DOHH2 (cell line): ENCODE results near the gene KIF1A.

ENCODE experiments used
- H3F3A ChIP-seq: fragments of 200-600 bp; sonication (generic), shearing (Covaris generic); 2 replicates; pipeline ENCODE4 v1.6.0; 2016; ENCODE audit warnings: antibody characterized with exemption, mild to moderate bottlenecking; ENCODE audit not compliant: control insufficient read depth, insufficient read depth
- H3K27ac ChIP-seq: fragments of 200-600 bp; sonication (generic); 2 replicates; pipeline ENCODE4 v1.5.1; 2014; ENCODE audit warnings: low read depth, mild to moderate bottlenecking, low read length, moderate library complexity
- H3K27me3 ChIP-seq: fragments of 200-600 bp; sonication (generic); 2 replicates; pipeline ENCODE4 v1.6.1; 2014; ENCODE audit warnings: mild to moderate bottlenecking, low read length, mixed read lengths; ENCODE audit not compliant: control insufficient read depth
- H3K36me3 ChIP-seq: fragments of 200-600 bp; sonication (generic); 2 replicates; pipeline ENCODE4 v1.6.1; 2014; ENCODE audit warnings: mild to moderate bottlenecking, low read length, moderate library complexity, mixed read lengths; ENCODE audit not compliant: control insufficient read depth
- H3K4me1 ChIP-seq: fragments of 200-600 bp; sonication (generic); 2 replicates; pipeline ENCODE4 v1.6.1; 2014; ENCODE audit warnings: mild to moderate bottlenecking, low read length, mixed read lengths; ENCODE audit not compliant: control insufficient read depth
- H3K4me2 ChIP-seq: fragments of 200-600 bp; sonication (generic); 2 replicates; pipeline ENCODE4 v1.6.0; 2014; ENCODE audit warnings: mild to moderate bottlenecking, low read length, moderate library complexity
- H3K4me3 ChIP-seq: fragments of 200-600 bp; sonication (generic); 2 replicates; pipeline ENCODE4 v1.5.1; 2014; ENCODE audit warnings: mild to moderate bottlenecking, low read length, mixed read lengths
- H3K79me2 ChIP-seq: fragments of 200-600 bp; sonication (generic); 2 replicates; pipeline ENCODE4 v1.6.1; 2014; ENCODE audit warnings: mild to moderate bottlenecking, low read length, mixed read lengths; ENCODE audit not compliant: control insufficient read depth
- H3K9me2 ChIP-seq: fragments of 200-600 bp; sonication (generic); replicated peaks from 2 replicates; pipeline ENCODE4 v1.6.1; 2014; ENCODE audit warnings: mild to moderate bottlenecking, low read length, mixed read lengths; ENCODE audit not compliant: control insufficient read depth
- H3K9me3 ChIP-seq: fragments of 200-600 bp; sonication (generic); 2 replicates; pipeline ENCODE4 v1.6.1; 2014; ENCODE audit warnings: antibody characterized with exemption, low read length, mixed read lengths; ENCODE audit not compliant: control insufficient read depth, insufficient read depth
- H4K20me1 ChIP-seq: fragments of 200-600 bp; sonication (generic); 2 replicates; pipeline ENCODE4 v1.6.0; 2014; ENCODE audit warnings: low read depth, mild to moderate bottlenecking, antibody characterized with exemption, low read length, moderate library complexity; ENCODE audit not compliant: control insufficient read depth, insufficient read depth
- EZH2phosphoT487 ChIP-seq: fragments of 200-600 bp; sonication (generic); IDR thresholded peaks from 2 replicates; pipeline ENCODE4 v1.6.1; 2017; ENCODE audit warnings: borderline replicate concordance, mild to moderate bottlenecking, antibody characterized with exemption, low read length, moderate library complexity, mixed read lengths
- TF ChIP-seq, protein P1 (sequence below): fragments of 200-600 bp; sonication (generic); IDR thresholded peaks from one replicate; pipeline ENCODE4 v1.5.1; 2014; ENCODE audit warnings: antibody characterized with exemption, mild to moderate bottlenecking, low read depth, low read length; ENCODE audit not compliant: poor library complexity, severe bottlenecking

Gene KIF1A

DNA sequence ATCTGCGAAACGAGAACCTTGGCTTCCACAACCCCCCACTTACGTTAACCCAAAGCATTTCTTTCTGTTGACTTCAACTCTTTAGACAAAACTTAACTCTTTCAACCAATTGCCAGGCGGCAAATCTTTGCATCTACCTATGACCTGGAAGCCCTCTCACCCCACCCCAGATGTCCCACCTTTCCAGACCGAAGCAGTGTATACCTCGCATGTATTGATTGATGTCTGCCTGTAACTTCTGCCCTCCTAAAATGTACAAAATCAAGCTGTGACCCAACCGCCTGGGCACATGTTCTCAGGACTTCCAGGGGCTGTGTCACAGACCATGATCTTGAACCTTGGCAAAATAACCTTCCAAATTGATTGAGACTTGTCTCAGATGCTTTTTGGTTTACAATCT lies 149.6 kb downstream of the KIF1A start:
- Histone ChIP-seq H3K79me2 (no peaks in the 10 kb centered on the region), H3K9me3 (no peaks in the 10 kb centered on the region), H3F3A (no peaks in the 10 kb centered on the region), H3K9me2 (no peaks in the 10 kb centered on the region), H4K20me1 (no peaks in the 10 kb centered on the region), H3K27me3 (peaks cover 10% of the 10 kb centered on the region), H3K4me2 (no peak overlapping the region), H3K36me3 (no peaks in the 10 kb centered on the region), H3K4me1 (no peaks in the 10 kb centered on the region), H3K4me3 (no peak overlapping the region), H3K27ac (no peak overlapping the region)
- TF ChIP-seq EZH2phosphoT487: no peak
- TF ChIP-seq, protein P1, sequence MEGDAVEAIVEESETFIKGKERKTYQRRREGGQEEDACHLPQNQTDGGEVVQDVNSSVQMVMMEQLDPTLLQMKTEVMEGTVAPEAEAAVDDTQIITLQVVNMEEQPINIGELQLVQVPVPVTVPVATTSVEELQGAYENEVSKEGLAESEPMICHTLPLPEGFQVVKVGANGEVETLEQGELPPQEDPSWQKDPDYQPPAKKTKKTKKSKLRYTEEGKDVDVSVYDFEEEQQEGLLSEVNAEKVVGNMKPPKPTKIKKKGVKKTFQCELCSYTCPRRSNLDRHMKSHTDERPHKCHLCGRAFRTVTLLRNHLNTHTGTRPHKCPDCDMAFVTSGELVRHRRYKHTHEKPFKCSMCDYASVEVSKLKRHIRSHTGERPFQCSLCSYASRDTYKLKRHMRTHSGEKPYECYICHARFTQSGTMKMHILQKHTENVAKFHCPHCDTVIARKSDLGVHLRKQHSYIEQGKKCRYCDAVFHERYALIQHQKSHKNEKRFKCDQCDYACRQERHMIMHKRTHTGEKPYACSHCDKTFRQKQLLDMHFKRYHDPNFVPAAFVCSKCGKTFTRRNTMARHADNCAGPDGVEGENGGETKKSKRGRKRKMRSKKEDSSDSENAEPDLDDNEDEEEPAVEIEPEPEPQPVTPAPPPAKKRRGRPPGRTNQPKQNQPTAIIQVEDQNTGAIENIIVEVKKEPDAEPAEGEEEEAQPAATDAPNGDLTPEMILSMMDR: no peak

- Histone ChIP-seq H3K27ac (no peak overlapping the region), H3K4me3 (no peak overlapping the region), H3K4me1 (no peaks in the 10 kb centered on the region), H3K9me2 (no peaks in the 10 kb centered on the region), H3F3A (no peaks in the 10 kb centered on the region), H3K36me3 (no peaks in the 10 kb centered on the region), H3K9me3 (no peaks in the 10 kb centered on the region), H3K4me2 (no peak overlapping the region), H3K79me2 (no peaks in the 10 kb centered on the region), H4K20me1 (no peaks in the 10 kb centered on the region), H3K27me3 (peaks cover 21% of the 10 kb centered on the region)
- TF ChIP-seq, protein P1: no peak
- TF ChIP-seq EZH2phosphoT487: no peak
Observed at GRCh38 chr2:240664622-240665021, 155.4 kb downstream of the KIF1A start.
